Neural cell (in vitro differentiated cells): ENCODE measurements around the gene PRICKLE2. TPM values are rescaled to one million over a fixed set of nuclear protein-coding genes. Genes with fewer than 3 reads are reported as not detected.
A peak's percentile ranks its signal among the peaks of the same experiment; 100 is the strongest.

Experiments used
- H2AFZ ChIP-seq: fragments of 200-600, 300-800 bp; sonication (generic), shearing (Covaris generic); 2 replicates; pipeline ENCODE4 v1.6.0; 2014; ENCODE audit warnings: low read depth, mild to moderate bottlenecking, antibody characterized with exemption, low read length, moderate library complexity
- H3F3A ChIP-seq: fragments of 200-600 bp; shearing (Covaris generic); 2 replicates; pipeline ENCODE4 v1.6.1; 2016; ENCODE audit warnings: mild to moderate bottlenecking, moderate library complexity, mixed read lengths, antibody characterized with exemption, low read length; ENCODE audit not compliant: insufficient read depth, poor library complexity, severe bottlenecking
- H3K27ac ChIP-seq: fragments of 200-600, 300-800 bp; sonication (generic), shearing (Covaris generic); 2 replicates; pipeline ENCODE4 v1.5.1; 2014; ENCODE audit warnings: mild to moderate bottlenecking, low read length, moderate library complexity
- H3K27me3 ChIP-seq: fragments of 300-800, 200-600 bp; sonication (generic), shearing (Covaris generic); 2 replicates; pipeline ENCODE4 v1.6.0; 2014; ENCODE audit warnings: mild to moderate bottlenecking, low read depth, low read length, moderate library complexity; ENCODE audit not compliant: insufficient read depth
- H3K36me3 ChIP-seq: fragments of 300-800, 200-600 bp; sonication (generic), shearing (Covaris generic); 2 replicates; pipeline ENCODE4 v1.5.1; 2014; ENCODE audit warnings: mild to moderate bottlenecking, antibody characterized with exemption, low read length, moderate library complexity; ENCODE audit not compliant: insufficient read depth
- H3K4me2 ChIP-seq: fragments of 300-800, 200-600 bp; sonication (generic), shearing (Covaris generic); 2 replicates; pipeline ENCODE4 v1.6.0; 2014; ENCODE audit warnings: mild to moderate bottlenecking, low read length
- H3K4me3 ChIP-seq: fragments of 300-800, 200-600 bp; sonication (generic), shearing (Covaris generic); 2 replicates; pipeline ENCODE4 v1.5.1; 2014; ENCODE audit warnings: mild to moderate bottlenecking, low read length, moderate library complexity
- H3K79me2 ChIP-seq: fragments of 200-600 bp; shearing (Covaris generic); replicated peaks from 2 replicates; pipeline ENCODE4 v1.6.0; 2014; ENCODE audit warnings: mild to moderate bottlenecking, low read length, moderate library complexity; ENCODE audit not compliant: insufficient read depth
- H3K9ac ChIP-seq: fragments of 300-800, 200-600 bp; sonication (generic), shearing (Covaris generic); 2 replicates; pipeline ENCODE4 v1.6.1; 2016; ENCODE audit warnings: mild to moderate bottlenecking, low read length, mixed read lengths
- H3K9me2 ChIP-seq: fragments of 200-600 bp; shearing (Covaris generic); 2 replicates; pipeline ENCODE4 v1.6.1; 2016; ENCODE audit warnings: mild to moderate bottlenecking, low read length, mixed read lengths; ENCODE audit not compliant: insufficient read depth
- H3K9me3 ChIP-seq: fragments of 200-600, 300-800 bp; sonication (generic), shearing (Covaris generic); 2 replicates; pipeline ENCODE4 v1.6.1; 2016; ENCODE audit warnings: mild to moderate bottlenecking, mixed run types, low read length, moderate library complexity, mixed read lengths
- H4K20me1 ChIP-seq: fragments of 200-600 bp; shearing (Covaris generic); 2 replicates; pipeline ENCODE4 v1.6.1; 2016; ENCODE audit warnings: mild to moderate bottlenecking, mixed run types; ENCODE audit not compliant: insufficient read depth
- EP300 ChIP-seq: fragments of 450-650 bp; conservative IDR thresholded peaks from 2 replicates; pipeline ENCODE4 v1.6.1; 2014; ENCODE audit warnings: antibody characterized with exemption, mild to moderate bottlenecking, moderate library complexity; ENCODE audit not compliant: poor library complexity, severe bottlenecking
- EZH2 ChIP-seq: fragments of 200-600, 300-800 bp; shearing (Covaris generic), sonication (generic); IDR thresholded peaks from 2 replicates; pipeline ENCODE4 v1.6.1; 2014; ENCODE audit warnings: antibody characterized with exemption, low read length, borderline replicate concordance, mild to moderate bottlenecking; ENCODE audit not compliant: insufficient read depth, poor library complexity, severe bottlenecking
- MXI1 ChIP-seq: fragments of 450-650 bp; conservative IDR thresholded peaks from 2 replicates; pipeline ENCODE4 v1.6.1; 2014; ENCODE audit warnings: antibody characterized with exemption, mild to moderate bottlenecking; ENCODE audit not compliant: poor library complexity, severe bottlenecking
- POLR2AphosphoS5 ChIP-seq: IDR thresholded peaks from 2 replicates; pipeline ENCODE4 v1.6.1; 2012
- RAD21 ChIP-seq: fragments of 450-650 bp; conservative IDR thresholded peaks from 2 replicates; pipeline ENCODE4 v1.6.1; 2014; ENCODE audit warnings: antibody characterized with exemption, mild to moderate bottlenecking, moderate library complexity
- SMC3 ChIP-seq: fragments of 450-650 bp; conservative IDR thresholded peaks from 2 replicates; pipeline ENCODE4 v1.6.1; 2014; ENCODE audit warnings: antibody characterized with exemption, mild to moderate bottlenecking, moderate library complexity; ENCODE audit not compliant: poor library complexity
- TAF1 ChIP-seq: IDR thresholded peaks from 2 replicates; pipeline ENCODE4 v1.6.1; 2012; ENCODE audit warnings: low read depth
- polyA plus RNA-seq: library from polyadenylated mRNA; depleted of rRNA; stranded (reverse); fragments of >200 nt; gene quantifications from 2 replicates; pipeline ENCODE4 v1.2.3, GENCODE V29; 2014
- TF ChIP-seq, protein P1 (sequence below): IDR thresholded peaks from 2 replicates; pipeline ENCODE4 v1.6.1; 2012; ENCODE audit warnings: borderline replicate concordance
- TF ChIP-seq, protein P2 (sequence below): fragments of 450-650 bp; IDR thresholded peaks from 2 replicates; pipeline ENCODE4 v1.5.1; 2014; ENCODE audit warnings: antibody characterized with exemption, mild to moderate bottlenecking, moderate library complexity; ENCODE audit not compliant: poor library complexity, severe bottlenecking

PRICKLE2 gene
- polyA plus RNA-seq, 1 donor from 2014 or later = 8.7 TPM

DNA sequence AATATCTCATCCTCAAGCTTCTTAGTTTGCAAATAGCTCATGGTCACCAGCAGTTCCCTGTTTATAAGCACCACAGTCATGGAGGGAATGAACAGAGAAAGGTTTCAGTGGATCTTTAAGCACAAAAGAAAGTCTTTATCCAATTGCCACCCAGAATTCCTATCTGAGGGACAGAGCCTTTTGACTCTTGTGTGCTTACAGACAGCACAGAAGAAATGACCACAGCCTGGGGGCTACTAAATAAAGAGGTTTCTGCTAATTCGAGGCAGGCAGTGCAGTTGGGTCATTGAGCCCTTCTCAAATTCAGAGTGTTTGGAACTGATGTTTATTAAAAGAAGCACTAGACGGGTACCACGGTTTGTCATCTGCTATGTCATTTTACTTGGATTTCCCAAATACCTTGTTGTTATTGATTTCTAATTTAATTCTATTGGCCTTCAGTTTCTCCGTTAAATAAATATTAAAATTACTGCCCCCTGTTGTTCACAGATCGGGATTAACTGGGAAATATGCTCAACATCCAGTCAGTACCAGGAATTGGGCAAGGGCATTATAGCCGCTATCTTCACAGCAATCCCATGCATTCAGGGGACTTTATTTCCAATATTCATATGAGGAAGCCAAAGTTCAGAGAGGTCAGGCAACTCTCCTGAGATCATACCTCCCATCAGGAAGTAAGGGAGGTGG is 3.6 kb downstream of the PRICKLE2 start:
- Histone ChIP-seq H2AFZ (no peak overlapping the region), H3K36me3 (no peaks in the 10 kb centered on the region), H4K20me1 (no peaks in the 10 kb centered on the region), H3K27me3 (no peaks in the 10 kb centered on the region), H3K9me3 (no peaks in the 10 kb centered on the region), H3K9ac (no peak overlapping the region), H3K4me3 (peak overlapping the region; percentile 59), H3K4me2 (peak overlapping the region; percentile 11), H3K27ac (no peak overlapping the region), H3F3A (peaks cover 4% of the 10 kb centered on the region), H3K79me2 (no peaks in the 10 kb centered on the region), H3K9me2 (no peaks in the 10 kb centered on the region)
- TF ChIP-seq SMC3 (no peak), EP300 (no peak), POLR2AphosphoS5 (no peak), EZH2 (no peak), TAF1 (no peak), MXI1 (no peak), RAD21 (no peak)
- TF ChIP-seq, protein P1, sequence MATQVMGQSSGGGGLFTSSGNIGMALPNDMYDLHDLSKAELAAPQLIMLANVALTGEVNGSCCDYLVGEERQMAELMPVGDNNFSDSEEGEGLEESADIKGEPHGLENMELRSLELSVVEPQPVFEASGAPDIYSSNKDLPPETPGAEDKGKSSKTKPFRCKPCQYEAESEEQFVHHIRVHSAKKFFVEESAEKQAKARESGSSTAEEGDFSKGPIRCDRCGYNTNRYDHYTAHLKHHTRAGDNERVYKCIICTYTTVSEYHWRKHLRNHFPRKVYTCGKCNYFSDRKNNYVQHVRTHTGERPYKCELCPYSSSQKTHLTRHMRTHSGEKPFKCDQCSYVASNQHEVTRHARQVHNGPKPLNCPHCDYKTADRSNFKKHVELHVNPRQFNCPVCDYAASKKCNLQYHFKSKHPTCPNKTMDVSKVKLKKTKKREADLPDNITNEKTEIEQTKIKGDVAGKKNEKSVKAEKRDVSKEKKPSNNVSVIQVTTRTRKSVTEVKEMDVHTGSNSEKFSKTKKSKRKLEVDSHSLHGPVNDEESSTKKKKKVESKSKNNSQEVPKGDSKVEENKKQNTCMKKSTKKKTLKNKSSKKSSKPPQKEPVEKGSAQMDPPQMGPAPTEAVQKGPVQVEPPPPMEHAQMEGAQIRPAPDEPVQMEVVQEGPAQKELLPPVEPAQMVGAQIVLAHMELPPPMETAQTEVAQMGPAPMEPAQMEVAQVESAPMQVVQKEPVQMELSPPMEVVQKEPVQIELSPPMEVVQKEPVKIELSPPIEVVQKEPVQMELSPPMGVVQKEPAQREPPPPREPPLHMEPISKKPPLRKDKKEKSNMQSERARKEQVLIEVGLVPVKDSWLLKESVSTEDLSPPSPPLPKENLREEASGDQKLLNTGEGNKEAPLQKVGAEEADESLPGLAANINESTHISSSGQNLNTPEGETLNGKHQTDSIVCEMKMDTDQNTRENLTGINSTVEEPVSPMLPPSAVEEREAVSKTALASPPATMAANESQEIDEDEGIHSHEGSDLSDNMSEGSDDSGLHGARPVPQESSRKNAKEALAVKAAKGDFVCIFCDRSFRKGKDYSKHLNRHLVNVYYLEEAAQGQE = no peak
- TF ChIP-seq, protein P2, sequence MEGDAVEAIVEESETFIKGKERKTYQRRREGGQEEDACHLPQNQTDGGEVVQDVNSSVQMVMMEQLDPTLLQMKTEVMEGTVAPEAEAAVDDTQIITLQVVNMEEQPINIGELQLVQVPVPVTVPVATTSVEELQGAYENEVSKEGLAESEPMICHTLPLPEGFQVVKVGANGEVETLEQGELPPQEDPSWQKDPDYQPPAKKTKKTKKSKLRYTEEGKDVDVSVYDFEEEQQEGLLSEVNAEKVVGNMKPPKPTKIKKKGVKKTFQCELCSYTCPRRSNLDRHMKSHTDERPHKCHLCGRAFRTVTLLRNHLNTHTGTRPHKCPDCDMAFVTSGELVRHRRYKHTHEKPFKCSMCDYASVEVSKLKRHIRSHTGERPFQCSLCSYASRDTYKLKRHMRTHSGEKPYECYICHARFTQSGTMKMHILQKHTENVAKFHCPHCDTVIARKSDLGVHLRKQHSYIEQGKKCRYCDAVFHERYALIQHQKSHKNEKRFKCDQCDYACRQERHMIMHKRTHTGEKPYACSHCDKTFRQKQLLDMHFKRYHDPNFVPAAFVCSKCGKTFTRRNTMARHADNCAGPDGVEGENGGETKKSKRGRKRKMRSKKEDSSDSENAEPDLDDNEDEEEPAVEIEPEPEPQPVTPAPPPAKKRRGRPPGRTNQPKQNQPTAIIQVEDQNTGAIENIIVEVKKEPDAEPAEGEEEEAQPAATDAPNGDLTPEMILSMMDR = no peak

DNA sequence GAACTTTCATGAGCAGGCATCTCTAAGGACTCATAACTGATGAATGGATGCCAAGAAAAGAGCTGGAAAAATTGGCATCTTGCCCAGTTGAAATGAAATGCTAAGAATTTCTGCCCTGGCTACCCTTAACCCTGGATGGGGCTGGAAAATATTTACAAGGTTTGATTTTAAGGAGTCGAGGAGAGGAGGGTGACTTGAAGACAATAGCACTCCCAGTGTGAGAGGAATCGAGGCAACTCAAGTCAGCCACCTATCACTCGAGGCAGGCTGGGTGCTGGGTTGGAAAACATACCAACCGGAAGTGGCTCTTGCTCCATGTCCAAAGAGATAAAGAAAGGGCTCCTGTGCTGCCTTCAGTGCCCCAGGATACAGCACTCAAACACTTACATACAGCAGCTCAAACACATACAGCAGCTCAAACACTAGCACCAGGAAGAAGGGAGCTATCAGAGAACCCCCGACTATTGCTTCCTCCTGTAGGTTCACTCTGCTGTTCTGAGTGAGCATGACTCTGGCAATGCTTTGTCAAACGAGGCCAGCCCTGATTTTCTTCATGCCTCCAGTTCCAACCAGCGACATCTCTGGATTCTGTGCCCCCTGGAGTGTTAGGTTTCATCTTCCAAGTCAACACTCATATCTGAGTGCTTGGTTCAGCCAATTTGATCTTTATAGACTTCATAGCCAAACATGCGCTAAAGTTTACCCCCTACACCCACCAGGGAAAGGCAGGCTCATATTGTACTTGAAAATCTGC is 4.9 kb downstream of the PRICKLE2 start:
- TF ChIP-seq EZH2 (no peak), RAD21 (no peak), EP300 (no peak), SMC3 (no peak), MXI1 (no peak), POLR2AphosphoS5 (no peak), TAF1 (no peak)
- TF ChIP-seq, protein P1 = no peak
- TF ChIP-seq, protein P2 = no peak
- Histone ChIP-seq H2AFZ (no peak overlapping the region), H3K9me2 (no peaks in the 10 kb centered on the region), H3K36me3 (no peaks in the 10 kb centered on the region), H3K4me3 (peak overlapping the region; percentile 59), H4K20me1 (no peaks in the 10 kb centered on the region), H3K9me3 (no peaks in the 10 kb centered on the region), H3F3A (peaks cover 5% of the 10 kb centered on the region), H3K79me2 (no peaks in the 10 kb centered on the region), H3K9ac (no peak overlapping the region), H3K4me2 (no peak overlapping the region), H3K27ac (no peak overlapping the region), H3K27me3 (no peaks in the 10 kb centered on the region)
